GM18868 (cell line): Measurements from ENCODE around the gene LHFPL3.

Experiments
- ATAC-seq: cut with Tn5 transposase; IDR thresholded peaks from one replicate; pipeline ENCODE4 v1.9.1; 2021; ENCODE audit warnings: mild to moderate bottlenecking, moderate library complexity; ENCODE audit not compliant: unreplicated experiment

LHFPL3 gene

GRCh38 chr7:104883718-104884452 is 555.5 kb downstream of the LHFPL3 start:
- ATAC-seq = peak; percentile 90

GRCh38 chr7:104886651-104887050 is 558.2 kb downstream of the LHFPL3 start:
- ATAC-seq = no peak

DNA sequence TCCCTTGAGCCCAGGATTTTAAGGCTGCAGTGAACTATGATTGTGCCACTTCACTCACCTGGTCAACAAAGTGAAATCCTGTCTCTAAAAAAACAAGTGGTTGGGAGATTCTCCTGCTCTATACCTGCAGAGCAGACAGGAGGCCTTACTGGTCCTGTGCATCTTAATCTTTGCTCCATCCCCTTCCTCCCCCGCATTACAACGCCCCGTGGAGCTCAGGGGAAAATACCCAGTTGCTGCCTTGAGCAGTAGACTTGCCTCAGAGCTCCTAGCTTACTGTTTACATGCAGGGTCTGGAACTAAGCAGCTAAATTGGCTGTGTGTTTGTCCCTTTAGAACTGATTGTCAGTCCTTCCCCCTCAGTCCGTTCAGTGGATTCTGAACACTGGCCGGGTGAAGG is 561.8 kb downstream of the LHFPL3 start:
- no peak for ATAC-seq

DNA sequence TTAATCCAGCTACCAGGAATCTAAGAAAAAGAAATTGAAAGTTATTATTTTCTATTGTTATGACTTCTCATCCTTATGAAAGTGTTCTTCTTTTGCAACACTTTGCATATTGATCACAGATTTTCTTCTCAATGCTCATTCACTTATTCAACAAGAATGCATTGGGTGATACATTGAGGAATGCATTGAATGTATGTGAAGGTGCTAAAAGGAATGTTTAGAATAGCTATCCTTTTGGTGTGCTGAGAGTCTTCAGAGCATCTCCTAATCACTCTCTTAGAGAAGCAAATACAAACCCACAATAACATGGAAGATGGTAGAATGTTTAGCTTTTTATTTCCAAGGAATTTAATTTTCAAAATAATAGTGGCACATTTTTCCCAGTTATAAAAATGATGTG is 563.5 kb downstream of the LHFPL3 start:
- ATAC-seq = no peak

DNA sequence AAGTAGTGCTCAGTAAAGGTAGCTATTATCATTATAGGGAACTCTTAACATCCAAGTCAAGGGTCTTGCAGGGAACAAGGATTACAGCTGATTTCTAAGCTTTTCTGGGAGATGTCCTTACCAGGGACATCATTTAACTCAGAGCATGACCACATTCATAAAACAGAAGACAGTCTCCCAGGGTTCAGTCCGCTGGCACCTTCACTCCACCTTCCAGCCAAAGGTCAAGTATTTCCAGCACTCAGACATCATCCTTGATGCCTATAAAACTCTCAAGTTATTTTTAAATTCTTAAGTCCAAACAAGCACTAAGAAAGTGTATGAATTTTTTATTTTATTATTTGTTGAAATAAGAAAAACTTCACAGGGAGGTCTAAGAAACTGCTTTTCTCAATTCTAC is 565.9 kb downstream of the LHFPL3 start:
- no peak for ATAC-seq

GRCh38 chr7:104894726-104895521 is 566.5 kb downstream of the LHFPL3 start:
- peak; percentile 25 for ATAC-seq

DNA sequence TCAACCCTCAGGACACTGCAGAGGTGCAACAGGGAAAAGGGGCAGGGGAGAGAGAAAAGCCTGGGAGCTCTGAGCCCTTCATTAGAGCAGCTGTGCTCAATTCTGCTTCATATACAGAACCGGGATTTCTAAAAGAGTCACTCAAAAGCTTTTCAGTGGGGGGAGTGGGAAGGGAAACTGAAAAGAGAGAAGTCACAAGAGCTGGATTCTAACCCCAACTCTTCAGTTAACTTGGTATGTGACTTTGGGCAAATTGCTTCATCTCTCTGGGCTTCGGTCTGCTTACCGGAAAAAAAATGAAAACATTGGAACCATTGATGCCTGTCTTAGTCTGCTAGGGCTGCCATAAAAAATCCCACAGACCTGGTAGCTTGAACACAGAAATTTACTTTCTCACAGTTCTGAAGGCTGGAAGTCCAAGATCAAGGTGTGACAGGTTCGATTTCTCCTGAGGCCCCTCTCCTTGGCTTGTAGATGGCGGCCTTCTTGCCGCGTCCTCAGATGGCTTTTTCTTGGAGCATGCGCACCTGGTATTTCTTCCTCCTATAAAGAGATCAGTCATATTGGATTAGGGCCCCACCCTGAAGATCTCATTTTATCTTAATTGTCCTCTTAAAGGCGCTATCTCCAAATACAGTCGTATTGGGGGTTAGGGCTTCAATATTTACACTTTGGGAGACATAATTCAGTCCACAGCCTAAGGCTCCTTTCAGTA is 567.3 kb downstream of the LHFPL3 start:
- ATAC-seq = peak; percentile 55

DNA sequence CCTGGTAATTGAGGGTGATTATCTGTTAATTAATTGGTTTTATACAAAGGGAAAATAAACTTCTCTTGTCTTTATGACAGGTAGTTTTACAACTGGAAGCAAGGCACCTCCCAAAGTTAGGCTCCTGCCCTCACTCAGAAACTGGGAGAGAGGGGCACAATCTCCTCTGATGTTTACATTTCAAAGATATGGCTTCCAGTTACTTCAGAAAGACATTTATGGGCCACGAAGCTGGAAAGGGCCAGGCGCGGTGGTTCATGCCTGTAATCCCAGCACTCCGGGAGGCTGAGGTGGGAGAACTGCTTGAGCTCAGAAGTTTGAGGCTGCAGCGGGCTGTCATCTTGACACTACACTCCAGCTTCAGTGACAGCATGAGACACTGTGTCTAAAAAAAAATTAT is 570.0 kb downstream of the LHFPL3 start:
- no peak for ATAC-seq

GRCh38 chr7:104900525-104901239 is 572.3 kb downstream of the LHFPL3 start:
- ATAC-seq = no peak

- ATAC-seq = no peak
These were observed 572.8 kb downstream of the LHFPL3 start for GRCh38 chr7:104901240-104901619.

DNA sequence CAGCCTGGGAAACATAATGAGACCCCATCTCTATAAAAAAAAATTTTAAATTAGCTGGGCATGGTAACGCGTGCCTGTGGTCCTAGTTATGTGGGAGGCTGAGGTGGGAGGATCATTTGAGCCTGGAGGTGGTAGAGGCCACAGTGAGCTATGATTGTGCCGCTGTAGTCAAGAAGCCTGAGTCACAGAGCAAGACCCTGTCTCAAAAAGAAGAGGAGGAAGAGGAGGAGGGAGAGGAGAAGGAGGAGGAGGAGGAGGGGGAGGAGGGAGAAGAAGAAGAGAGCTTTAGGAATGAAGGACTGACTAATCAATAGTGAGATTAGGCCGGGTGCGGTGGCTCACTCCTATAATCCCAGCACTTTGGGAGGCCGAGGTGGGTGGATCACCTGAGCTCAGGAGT is 573.8 kb downstream of the LHFPL3 start:
- no peak for ATAC-seq

DNA sequence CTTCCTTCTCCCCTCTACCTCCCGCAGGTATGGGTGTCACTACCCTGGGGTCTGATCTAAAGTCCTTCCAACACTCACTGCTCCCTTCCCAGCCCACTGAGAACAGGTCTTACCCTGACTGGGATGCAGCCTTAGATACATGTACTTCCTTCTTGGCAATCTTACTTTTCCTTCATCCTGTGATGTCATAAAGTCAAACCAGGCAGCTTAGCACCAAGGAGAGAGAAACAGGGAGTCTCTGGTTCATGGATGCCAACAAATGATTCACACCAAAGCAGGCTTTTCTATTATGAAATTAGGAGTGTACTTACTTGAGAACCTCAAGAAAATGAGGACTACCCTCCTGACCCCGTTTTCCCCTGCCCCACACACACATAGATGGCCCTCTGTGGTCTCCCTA is 574.6 kb downstream of the LHFPL3 start:
- no peak for ATAC-seq

GRCh38 chr7:104903846-104904245 is 575.4 kb downstream of the LHFPL3 start:
- no peak for ATAC-seq

- no peak for ATAC-seq
These were observed 577.6 kb downstream of the LHFPL3 start for GRCh38 chr7:104906032-104906431.

- ATAC-seq = no peak
These were observed 578.2 kb downstream of the LHFPL3 start for GRCh38 chr7:104906556-104906955.

GRCh38 chr7:104908636-104909035 is 580.2 kb downstream of the LHFPL3 start:
- no peak for ATAC-seq

GRCh38 chr7:104909096-104909495 is 580.7 kb downstream of the LHFPL3 start:
- ATAC-seq = no peak

GRCh38 chr7:104914421-104914820 is 586.0 kb downstream of the LHFPL3 start:
- ATAC-seq = no peak

GRCh38 chr7:104921596-104921995 is 593.2 kb downstream of the LHFPL3 start:
- no peak for ATAC-seq

GRCh38 chr7:104922182-104923009 is 594.0 kb downstream of the LHFPL3 start:
- no peak for ATAC-seq
